GM12872 (cell line): ENCODE measurements around the gene SEZ6.

Experiments used
- CTCF ChIP-seq: IDR thresholded peaks from 3 replicates; pipeline ENCODE4 v1.5.1; 2011; ENCODE audit warnings: low read depth, mild to moderate bottlenecking, low read length, moderate library complexity; ENCODE audit not compliant: insufficient read depth

SEZ6 gene

GRCh38 chr17:29000973-29001372, 4.9 kb downstream of the SEZ6 start:
- no peak for TF ChIP-seq CTCF

- TF ChIP-seq CTCF: no peak
These were observed 6.6 kb downstream of the SEZ6 start for GRCh38 chr17:28999206-28999605.

- TF ChIP-seq CTCF: no peak
These were observed 8.0 kb downstream of the SEZ6 start for GRCh38 chr17:28997806-28998205.

GRCh38 chr17:28996554-28997096, 9.2 kb downstream of the SEZ6 start:
- TF ChIP-seq CTCF: no peak

GRCh38 chr17:28993645-28994426, 12.0 kb downstream of the SEZ6 start:
- no peak for TF ChIP-seq CTCF

- no peak for TF ChIP-seq CTCF
These were observed 12.9 kb downstream of the SEZ6 start for GRCh38 chr17:28992625-28993600.

GRCh38 chr17:28992185-28992584, 13.6 kb downstream of the SEZ6 start:
- no peak for TF ChIP-seq CTCF
